GM19397 (cell line): ENCODE measurements around the gene SLC17A7.

Source experiments
- ATAC-seq: cut with Tn5 transposase; IDR thresholded peaks from one replicate; pipeline ENCODE4 v1.9.1; 2021; ENCODE audit warnings: mild to moderate bottlenecking, moderate library complexity; ENCODE audit not compliant: unreplicated experiment

Gene SLC17A7

GRCh38 chr19:49411681-49412326 is 29.5 kb downstream of the SLC17A7 start:
- no peak for ATAC-seq

- no peak for ATAC-seq
These were observed 31.8 kb downstream of the SLC17A7 start for GRCh38 chr19:49409441-49410029.

- no peak for ATAC-seq
These were observed 32.4 kb downstream of the SLC17A7 start for GRCh38 chr19:49408816-49409440.

- no peak for ATAC-seq
These were observed 33.8 kb downstream of the SLC17A7 start for GRCh38 chr19:49407482-49408015.

GRCh38 chr19:49407079-49407478 is 34.2 kb downstream of the SLC17A7 start:
- no peak for ATAC-seq

- no peak for ATAC-seq
These were observed 37.7 kb downstream of the SLC17A7 start for GRCh38 chr19:49403404-49404187.

GRCh38 chr19:49400029-49400428 is 41.3 kb downstream of the SLC17A7 start:
- no peak for ATAC-seq

- no peak for ATAC-seq
These were observed 42.4 kb downstream of the SLC17A7 start for GRCh38 chr19:49398931-49399330.

GRCh38 chr19:49398001-49398615 is 43.2 kb downstream of the SLC17A7 start:
- no peak for ATAC-seq

- no peak for ATAC-seq
These were observed 44.4 kb downstream of the SLC17A7 start for GRCh38 chr19:49396738-49397505.

GRCh38 chr19:49395581-49396407 is 45.5 kb downstream of the SLC17A7 start:
- no peak for ATAC-seq

GRCh38 chr19:49393881-49394280 is 47.4 kb downstream of the SLC17A7 start:
- no peak for ATAC-seq

GRCh38 chr19:49391581-49392399 is 49.5 kb downstream of the SLC17A7 start:
- no peak for ATAC-seq

- no peak for ATAC-seq
These were observed 50.4 kb downstream of the SLC17A7 start for GRCh38 chr19:49390929-49391359.

- no peak for ATAC-seq
These were observed 51.0 kb downstream of the SLC17A7 start for GRCh38 chr19:49390131-49390928.

- ATAC-seq, result no peak
These were observed 51.9 kb downstream of the SLC17A7 start for GRCh38 chr19:49389406-49389805.

- ATAC-seq, result peak; percentile 65
These were observed 53.4 kb downstream of the SLC17A7 start, which contains the start of gene KASH5 for GRCh38 chr19:49387936-49388372. Gene KASH5 (plus strand): TSS chr19:49388249. CDS start chr19:49390884, 2,635 bp downstream.
